ENCODE measurements around the gene ST3GAL2. TPM values are rescaled to one million over a fixed set of nuclear protein-coding genes. Genes with fewer than 3 reads are reported as not detected.
"Not testable (repeated sequence)": the region's sequence is repeated elsewhere in the genome, so short reads cannot be mapped to it uniquely, and the experiment has no call there.

ST3GAL2 gene
- total RNA-seq, 2 experiments from 2014 or later: 44.6 to 61.0 TPM

DNA sequence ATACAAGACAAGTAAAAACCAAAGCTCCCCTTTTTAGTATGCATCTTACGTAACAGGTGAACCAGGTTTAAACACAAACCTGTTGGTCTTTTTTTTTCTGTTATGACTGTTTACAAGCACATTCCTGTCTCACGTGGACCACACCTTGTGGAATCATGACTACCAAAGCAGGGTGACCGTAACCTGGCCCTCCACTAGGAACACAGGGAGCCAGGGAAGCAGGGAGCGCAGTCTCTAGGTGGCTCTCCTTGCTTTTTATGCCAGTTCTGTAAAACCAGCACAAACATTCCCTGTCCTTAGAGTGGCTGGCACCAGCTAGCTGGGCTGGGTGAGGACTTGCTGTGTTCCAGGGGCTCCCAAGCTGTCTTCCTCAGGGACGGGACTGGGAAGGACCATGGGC is 48.1 kb downstream of the ST3GAL2 start:
- Histone ChIP-seq H3K4me1 (ENCODE audit: insufficient read depth, low read length, poor library complexity, severe bottlenecking) (peaks cover 5% of the 10 kb centered on the region), H3K9me2 (ENCODE audit: insufficient read depth, low read length) (no peaks in the 10 kb centered on the region), H3K79me2 (ENCODE audit: insufficient read depth, low read depth, low read length) (no peaks in the 10 kb centered on the region), H3K4me2 (ENCODE audit: low read length) (no peak overlapping the region), H3K27ac (ENCODE audit: low read depth, low read length, poor library complexity, severe bottlenecking) (no peak overlapping the region), H3K36me3 (ENCODE audit: insufficient read depth, low read length) (peaks cover 78% of the 10 kb centered on the region), H3K4me3 (ENCODE audit: low read depth, low read length, poor library complexity, severe bottlenecking) (no peak overlapping the region), H2AFZ (ENCODE audit: low read length) (no peak overlapping the region), H3K9me3 (ENCODE audit: low read length) (no peaks in the 10 kb centered on the region), H4K20me1 (ENCODE audit: insufficient read depth, low read length) (no peaks in the 10 kb centered on the region)
- TF ChIP-seq EZH2phosphoT487 (IDR thresholded peaks at IDR 0.05; ENCODE audit: borderline replicate concordance, low read depth, low read length): no peak
- TF ChIP-seq, protein P1, sequence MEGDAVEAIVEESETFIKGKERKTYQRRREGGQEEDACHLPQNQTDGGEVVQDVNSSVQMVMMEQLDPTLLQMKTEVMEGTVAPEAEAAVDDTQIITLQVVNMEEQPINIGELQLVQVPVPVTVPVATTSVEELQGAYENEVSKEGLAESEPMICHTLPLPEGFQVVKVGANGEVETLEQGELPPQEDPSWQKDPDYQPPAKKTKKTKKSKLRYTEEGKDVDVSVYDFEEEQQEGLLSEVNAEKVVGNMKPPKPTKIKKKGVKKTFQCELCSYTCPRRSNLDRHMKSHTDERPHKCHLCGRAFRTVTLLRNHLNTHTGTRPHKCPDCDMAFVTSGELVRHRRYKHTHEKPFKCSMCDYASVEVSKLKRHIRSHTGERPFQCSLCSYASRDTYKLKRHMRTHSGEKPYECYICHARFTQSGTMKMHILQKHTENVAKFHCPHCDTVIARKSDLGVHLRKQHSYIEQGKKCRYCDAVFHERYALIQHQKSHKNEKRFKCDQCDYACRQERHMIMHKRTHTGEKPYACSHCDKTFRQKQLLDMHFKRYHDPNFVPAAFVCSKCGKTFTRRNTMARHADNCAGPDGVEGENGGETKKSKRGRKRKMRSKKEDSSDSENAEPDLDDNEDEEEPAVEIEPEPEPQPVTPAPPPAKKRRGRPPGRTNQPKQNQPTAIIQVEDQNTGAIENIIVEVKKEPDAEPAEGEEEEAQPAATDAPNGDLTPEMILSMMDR (conservative IDR thresholded peaks at IDR 0.05; ENCODE audit: low read length): no peak
- CTCF ChIA-PET (ENCODE audit: unreplicated experiment): interaction anchor here (1.0 kb wide), 1 partner anchor 63 kb away, joined by 3 read pairs; no protein-coding TSS in a partner anchor
- DNase-seq (ENCODE audit: low spot score): no peak
- no TSS peak for BruUV-seq (replicated peaks)
- intact Hi-C loops (cut with micrococcal nuclease; ENCODE audit: unreplicated experiment): no loop called here
- POLR2A ChIA-PET: interaction anchor here (0.9 kb wide), 1 partner anchor 9 kb away, joined by 3 read pairs; no protein-coding TSS in a partner anchor

DNA sequence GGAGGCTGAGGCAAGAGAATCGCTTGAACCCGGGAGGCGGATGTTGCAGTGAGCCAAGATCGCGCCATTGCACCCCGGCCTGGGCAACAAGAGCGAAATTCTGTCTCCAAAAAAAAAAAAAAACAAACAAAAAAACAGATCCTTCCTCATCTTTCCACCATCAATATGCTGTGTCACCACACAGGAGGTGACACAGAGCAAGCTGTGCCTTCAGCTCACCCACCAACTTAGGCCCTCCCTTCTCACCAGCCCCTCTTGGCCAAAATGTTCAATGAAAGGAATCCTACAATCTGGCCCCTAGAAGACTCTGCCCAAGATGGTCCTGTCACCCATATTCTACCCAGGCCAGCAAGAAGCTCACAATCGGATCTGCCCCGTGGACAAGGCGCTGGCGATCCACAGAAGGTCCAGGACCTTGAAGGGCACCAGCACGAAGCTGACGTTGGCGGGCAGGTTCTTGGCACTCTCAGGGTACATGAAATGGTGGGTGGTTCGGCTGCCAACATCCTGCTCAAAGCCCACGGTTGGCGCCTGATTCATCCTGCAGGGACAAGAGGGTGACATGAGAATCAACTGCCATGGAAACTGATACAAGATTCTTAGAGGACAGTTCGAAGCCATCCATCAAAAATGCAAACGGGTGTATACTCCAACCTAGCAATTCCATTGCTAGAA is 50.8 kb downstream of the ST3GAL2 start:
- H4K20me1 ChIP-seq (ENCODE audit: insufficient read depth, low read length): no peaks in the 10 kb centered on the region
- no peak overlapping the region for H2AFZ ChIP-seq (ENCODE audit: low read length)
- ChIA-PET CTCF (ENCODE audit: unreplicated experiment) (interaction anchor here (0.7 kb wide), 1 partner anchor 10 kb away, joined by 3 read pairs; no protein-coding TSS in a partner anchor), POLR2A (interaction anchor here (0.6 to 0.9 kb wide), 2 partner anchors 14 to 107 kb away, joined by 6 to 7 read pairs; no protein-coding TSS in a partner anchor)
- BruUV-seq (replicated peaks): no TSS peak
- H3K4me2 ChIP-seq (ENCODE audit: low read length): no peak overlapping the region
- H3K4me3 ChIP-seq (ENCODE audit: low read depth, low read length, poor library complexity, severe bottlenecking): no peak overlapping the region
- intact Hi-C loops (cut with micrococcal nuclease; ENCODE audit: unreplicated experiment): no loop called here
- H3K4me1 ChIP-seq (ENCODE audit: insufficient read depth, low read length, poor library complexity, severe bottlenecking): no peaks in the 10 kb centered on the region
- H3K9me3 ChIP-seq (ENCODE audit: low read length): no peaks in the 10 kb centered on the region
- peaks cover 76% of the 10 kb centered on the region for H3K36me3 ChIP-seq (ENCODE audit: insufficient read depth, low read length)
- DNase-seq (ENCODE audit: low spot score): no peak
- no peaks in the 10 kb centered on the region for H3K9me2 ChIP-seq (ENCODE audit: insufficient read depth, low read length)
- H3K27ac ChIP-seq (ENCODE audit: low read depth, low read length, poor library complexity, severe bottlenecking): no peak overlapping the region
- TF ChIP-seq, protein P1 (conservative IDR thresholded peaks at IDR 0.05; ENCODE audit: low read length): no peak
- no peak for TF ChIP-seq EZH2phosphoT487 (IDR thresholded peaks at IDR 0.05; ENCODE audit: borderline replicate concordance, low read depth, low read length)
- no peaks in the 10 kb centered on the region for H3K79me2 ChIP-seq (ENCODE audit: insufficient read depth, low read depth, low read length)

- intact Hi-C loops (cut with micrococcal nuclease; ENCODE audit: unreplicated experiment); DNase-seq (ENCODE audit: low spot score); H3K27ac ChIP-seq (ENCODE audit: low read depth, low read length, poor library complexity, severe bottlenecking); H4K20me1 ChIP-seq (ENCODE audit: insufficient read depth, low read length); H3K79me2 ChIP-seq (ENCODE audit: insufficient read depth, low read depth, low read length); H2AFZ ChIP-seq (ENCODE audit: low read length); H3K4me1 ChIP-seq (ENCODE audit: insufficient read depth, low read length, poor library complexity, severe bottlenecking); H3K4me2 ChIP-seq (ENCODE audit: low read length); H3K9me2 ChIP-seq (ENCODE audit: insufficient read depth, low read length); POLR2A ChIA-PET; BruUV-seq (replicated peaks); CTCF ChIA-PET (ENCODE audit: unreplicated experiment); H3K4me3 ChIP-seq (ENCODE audit: low read depth, low read length, poor library complexity, severe bottlenecking); H3K9me3 ChIP-seq (ENCODE audit: low read length): not testable (repeated sequence)
- peaks cover 72% of the 10 kb centered on the region for H3K36me3 ChIP-seq (ENCODE audit: insufficient read depth, low read length)
Measured at GRCh38 chr16:70386289-70386986, 52.5 kb downstream of the ST3GAL2 start.

All from OCI-LY7 (cell line).